HepG2 (cell line): ENCODE results near the gene SPCS1. TPM values are rescaled to one million over a fixed set of nuclear protein-coding genes. Genes with fewer than 3 reads are reported as not detected.

ENCODE experiments used
- CHD2 ChIP-seq: IDR thresholded peaks from 2 replicates; pipeline ENCODE4 v1.6.1; 2011; ENCODE audit warnings: low read depth, low read length, improper control_type of control experiment
- HCFC1 ChIP-seq: fragments of 150-350 bp; IDR thresholded peaks from 2 replicates; pipeline ENCODE4 v1.6.1; 2014; ENCODE audit warnings: low read depth, low read length
- IKZF4 ChIP-seq: sonication (generic); formaldehyde crosslinking; IDR thresholded peaks from 2 replicates; pipeline ENCODE4 v1.5.1; 2020; ENCODE audit warnings: borderline replicate concordance, mild to moderate bottlenecking, low read depth, missing genetic modification reagents; ENCODE audit errors: not compliant biosample characterization
- KMT2B ChIP-seq: IDR thresholded peaks from 2 replicates; pipeline ENCODE4 v1.6.1; 2016; ENCODE audit warnings: missing genetic modification reagents, missing compliant biosample characterization
- RBFOX2 ChIP-seq: fragments of 200-400 bp; formaldehyde crosslinking; IDR thresholded peaks from 2 replicates; pipeline ENCODE4 v1.6.1; 2017; ENCODE audit warnings: low read depth, mild to moderate bottlenecking, low read length
- SKIL ChIP-seq: sonication (generic); formaldehyde crosslinking; IDR thresholded peaks from 2 replicates; pipeline ENCODE4 v1.8.0; 2022; ENCODE audit warnings: missing genetic modification reagents, mild to moderate bottlenecking, moderate library complexity, borderline replicate concordance
- SYNCRIP ChIP-seq: fragments of 200-400 bp; formaldehyde crosslinking; IDR thresholded peaks from 2 replicates; pipeline ENCODE4 v1.6.1; 2018; ENCODE audit warnings: mild to moderate bottlenecking, low read depth, low read length; ENCODE audit not compliant: insufficient read depth
- TEAD3 ChIP-seq: optimal IDR thresholded peaks from 2 replicates; pipeline ENCODE3; 2016; ENCODE audit warnings: borderline replicate concordance
- TOE1 ChIP-seq: sonication (generic); formaldehyde crosslinking; IDR thresholded peaks from 2 replicates; pipeline ENCODE4 v1.4.0; 2020; ENCODE audit warnings: mild to moderate bottlenecking, missing genetic modification reagents
- TRIM24 ChIP-seq: sonication (generic); formaldehyde crosslinking; IDR thresholded peaks from 2 replicates; pipeline ENCODE4 v1.8.0; 2022; ENCODE audit warnings: mild to moderate bottlenecking, missing genetic modification reagents
- ZNF12 ChIP-seq: sonication (generic); formaldehyde crosslinking; IDR thresholded peaks from 2 replicates; pipeline ENCODE4 v1.5.0; 2020; ENCODE audit warnings: missing genetic modification reagents
- ZNF777 ChIP-seq: sonication (generic); formaldehyde crosslinking; IDR thresholded peaks from 2 replicates; pipeline ENCODE4 v1.4.0; 2020; ENCODE audit warnings: missing genetic modification reagents
- ZNF781 ChIP-seq: sonication (generic); formaldehyde crosslinking; IDR thresholded peaks from 2 replicates; pipeline ENCODE4 v1.5.1; 2020; ENCODE audit warnings: borderline replicate concordance, mild to moderate bottlenecking, missing genetic modification reagents; ENCODE audit errors: not compliant biosample characterization
- polyA plus RNA-seq, 8 experiments: library from polyadenylated mRNA; depleted of rRNA in 3 of 8; stranded (reverse) in 7 of 8; unstranded in 1 of 8; fragments of >200 nt; fragmentation: Illumina TruSeq in 4 of 8; extraction: Trizol in 4 of 8; gene quantifications; 2 replicates each; pipeline versions ENCODE4 v1.2.1 to v1.2.3, GENCODE V29; 2011 to 2016; ENCODE audit warnings: low read depth in 4 of 8, missing spikeins in 1 of 8, mixed read lengths in 1 of 8; ENCODE audit not compliant: insufficient read depth in 1 of 8
- total RNA-seq, 5 experiments: library from RNA; depleted of rRNA; stranded (reverse); fragments of >200 nt; fragmentation: Illumina TruSeq; extraction: Trizol; gene quantifications; 2 replicates each; pipeline ENCODE4 v1.2.3, GENCODE V29; 2016; ENCODE audit warnings: low read depth in 1 of 5
- TF ChIP-seq, protein P1 (sequence below): sonication (generic); formaldehyde crosslinking; IDR thresholded peaks from 2 replicates; pipeline ENCODE4 v1.5.0; 2020; ENCODE audit warnings: missing genetic modification reagents
- TF ChIP-seq, protein P2 (sequence below), 2 experiments: sonication (generic) in 1 of 2; formaldehyde crosslinking in 1 of 2; IDR thresholded peaks; 2 replicates each; pipeline versions ENCODE4 v1.6.1 to v1.9.0; 2014 to 2022; ENCODE audit warnings: antibody characterized with exemption in 1 of 2, borderline replicate concordance in 1 of 2, inconsistent platforms in 1 of 2, low read depth in 1 of 2, missing genetic modification reagents in 1 of 2
- TF ChIP-seq, protein P3 (sequence below): sonication (generic); formaldehyde crosslinking; IDR thresholded peaks from 2 replicates; pipeline ENCODE4 v1.8.1; 2023; ENCODE audit warnings: mild to moderate bottlenecking, inconsistent platforms, moderate library complexity, missing genetic modification reagents, borderline replicate concordance

The SPCS1 gene
- total and polyA plus RNA-seq, 2 of the 13 experiments (the other 11 are each of a cell fraction or from before 2014, with no cell fraction given): 84.6 to 120 TPM

GRCh38 chr3:52704611-52705437 lies 1.1 kb upstream of the SPCS1 start (continued):
- TF ChIP-seq CHD2 (no peak; the same call in 1 of the 2 replicates), KMT2B (no peak; the same call in 1 of the 2 replicates), ZNF777 (CRISPR knock-in tag) (peak; percentile 22; the same call in 1 of the 2 replicates), ZNF12 (0 out of 2 replicates have a peak, but pooled peaks have one; percentile 30), TEAD3 (CRISPR knock-in tag) (peak; percentile 72), IKZF4 (CRISPR knock-in tag) (no peak), RBFOX2 (no peak), ZNF781 (no peak), TRIM24 (CRISPR knock-in tag) (no peak), SYNCRIP (no peak), TOE1 (CRISPR knock-in tag) (0 out of 2 replicates have a peak, but pooled peaks have one; percentile 19), SKIL (CRISPR knock-in tag) (peak; percentile 86; the same call in 1 of the 2 replicates), HCFC1 (no peak)
- TF ChIP-seq, protein P1, sequence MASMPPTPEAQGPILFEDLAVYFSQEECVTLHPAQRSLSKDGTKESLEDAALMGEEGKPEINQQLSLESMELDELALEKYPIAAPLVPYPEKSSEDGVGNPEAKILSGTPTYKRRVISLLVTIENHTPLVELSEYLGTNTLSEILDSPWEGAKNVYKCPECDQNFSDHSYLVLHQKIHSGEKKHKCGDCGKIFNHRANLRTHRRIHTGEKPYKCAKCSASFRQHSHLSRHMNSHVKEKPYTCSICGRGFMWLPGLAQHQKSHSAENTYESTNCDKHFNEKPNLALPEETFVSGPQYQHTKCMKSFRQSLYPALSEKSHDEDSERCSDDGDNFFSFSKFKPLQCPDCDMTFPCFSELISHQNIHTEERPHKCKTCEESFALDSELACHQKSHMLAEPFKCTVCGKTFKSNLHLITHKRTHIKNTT: no peak
- TF ChIP-seq, protein P2, sequence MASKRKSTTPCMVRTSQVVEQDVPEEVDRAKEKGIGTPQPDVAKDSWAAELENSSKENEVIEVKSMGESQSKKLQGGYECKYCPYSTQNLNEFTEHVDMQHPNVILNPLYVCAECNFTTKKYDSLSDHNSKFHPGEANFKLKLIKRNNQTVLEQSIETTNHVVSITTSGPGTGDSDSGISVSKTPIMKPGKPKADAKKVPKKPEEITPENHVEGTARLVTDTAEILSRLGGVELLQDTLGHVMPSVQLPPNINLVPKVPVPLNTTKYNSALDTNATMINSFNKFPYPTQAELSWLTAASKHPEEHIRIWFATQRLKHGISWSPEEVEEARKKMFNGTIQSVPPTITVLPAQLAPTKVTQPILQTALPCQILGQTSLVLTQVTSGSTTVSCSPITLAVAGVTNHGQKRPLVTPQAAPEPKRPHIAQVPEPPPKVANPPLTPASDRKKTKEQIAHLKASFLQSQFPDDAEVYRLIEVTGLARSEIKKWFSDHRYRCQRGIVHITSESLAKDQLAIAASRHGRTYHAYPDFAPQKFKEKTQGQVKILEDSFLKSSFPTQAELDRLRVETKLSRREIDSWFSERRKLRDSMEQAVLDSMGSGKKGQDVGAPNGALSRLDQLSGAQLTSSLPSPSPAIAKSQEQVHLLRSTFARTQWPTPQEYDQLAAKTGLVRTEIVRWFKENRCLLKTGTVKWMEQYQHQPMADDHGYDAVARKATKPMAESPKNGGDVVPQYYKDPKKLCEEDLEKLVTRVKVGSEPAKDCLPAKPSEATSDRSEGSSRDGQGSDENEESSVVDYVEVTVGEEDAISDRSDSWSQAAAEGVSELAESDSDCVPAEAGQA (IDR thresholded peaks at IDR 0.05; ENCODE audit: low read depth): peak; percentile 20; the same call in 1 of the 2 replicates
- TF ChIP-seq, protein P2 (CRISPR knock-in tag; IDR thresholded peaks at IDR 0.05; ENCODE audit: borderline replicate concordance): no peak
- TF ChIP-seq, protein P3, sequence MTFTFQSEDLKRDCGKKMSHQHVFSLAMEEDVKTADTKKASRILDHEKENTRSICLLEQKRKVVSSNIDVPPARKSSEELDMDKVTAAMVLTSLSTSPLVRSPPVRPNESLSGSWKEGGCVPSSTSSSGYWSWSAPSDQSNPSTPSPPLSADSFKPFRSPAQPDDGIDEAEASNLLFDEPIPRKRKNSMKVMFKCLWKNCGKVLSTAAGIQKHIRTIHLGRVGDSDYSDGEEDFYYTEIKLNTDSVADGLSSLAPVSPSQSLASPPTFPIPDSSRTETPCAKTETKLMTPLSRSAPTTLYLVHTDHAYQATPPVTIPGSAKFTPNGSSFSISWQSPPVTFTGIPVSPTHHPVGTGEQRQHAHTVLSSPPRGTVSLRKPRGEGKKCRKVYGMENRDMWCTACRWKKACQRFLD (CRISPR knock-in tag): no peak; the same call in 1 of the 2 replicates
